Neural cell (in vitro differentiated cells): ENCODE data around the gene STAT4. TPM values are rescaled to one million over a fixed set of nuclear protein-coding genes. Genes with fewer than 3 reads are reported as not detected.

Experiments
- H2AFZ ChIP-seq: fragments of 200-600, 300-800 bp; sonication (generic), shearing (Covaris generic); 2 replicates; pipeline ENCODE4 v1.6.0; 2014; ENCODE audit warnings: low read depth, mild to moderate bottlenecking, antibody characterized with exemption, low read length, moderate library complexity
- H3F3A ChIP-seq: fragments of 200-600 bp; shearing (Covaris generic); 2 replicates; pipeline ENCODE4 v1.6.1; 2016; ENCODE audit warnings: mild to moderate bottlenecking, moderate library complexity, mixed read lengths, antibody characterized with exemption, low read length; ENCODE audit not compliant: insufficient read depth, poor library complexity, severe bottlenecking
- H3K27ac ChIP-seq: fragments of 200-600, 300-800 bp; sonication (generic), shearing (Covaris generic); 2 replicates; pipeline ENCODE4 v1.5.1; 2014; ENCODE audit warnings: mild to moderate bottlenecking, low read length, moderate library complexity
- H3K27me3 ChIP-seq: fragments of 300-800, 200-600 bp; sonication (generic), shearing (Covaris generic); 2 replicates; pipeline ENCODE4 v1.6.0; 2014; ENCODE audit warnings: mild to moderate bottlenecking, low read depth, low read length, moderate library complexity; ENCODE audit not compliant: insufficient read depth
- H3K36me3 ChIP-seq: fragments of 300-800, 200-600 bp; sonication (generic), shearing (Covaris generic); 2 replicates; pipeline ENCODE4 v1.5.1; 2014; ENCODE audit warnings: mild to moderate bottlenecking, antibody characterized with exemption, low read length, moderate library complexity; ENCODE audit not compliant: insufficient read depth
- H3K4me2 ChIP-seq: fragments of 300-800, 200-600 bp; sonication (generic), shearing (Covaris generic); 2 replicates; pipeline ENCODE4 v1.6.0; 2014; ENCODE audit warnings: mild to moderate bottlenecking, low read length
- H3K4me3 ChIP-seq: fragments of 300-800, 200-600 bp; sonication (generic), shearing (Covaris generic); 2 replicates; pipeline ENCODE4 v1.5.1; 2014; ENCODE audit warnings: mild to moderate bottlenecking, low read length, moderate library complexity
- H3K79me2 ChIP-seq: fragments of 200-600 bp; shearing (Covaris generic); replicated peaks from 2 replicates; pipeline ENCODE4 v1.6.0; 2014; ENCODE audit warnings: mild to moderate bottlenecking, low read length, moderate library complexity; ENCODE audit not compliant: insufficient read depth
- H3K9ac ChIP-seq: fragments of 300-800, 200-600 bp; sonication (generic), shearing (Covaris generic); 2 replicates; pipeline ENCODE4 v1.6.1; 2016; ENCODE audit warnings: mild to moderate bottlenecking, low read length, mixed read lengths
- H3K9me2 ChIP-seq: fragments of 200-600 bp; shearing (Covaris generic); 2 replicates; pipeline ENCODE4 v1.6.1; 2016; ENCODE audit warnings: mild to moderate bottlenecking, low read length, mixed read lengths; ENCODE audit not compliant: insufficient read depth
- H3K9me3 ChIP-seq: fragments of 200-600, 300-800 bp; sonication (generic), shearing (Covaris generic); 2 replicates; pipeline ENCODE4 v1.6.1; 2016; ENCODE audit warnings: mild to moderate bottlenecking, mixed run types, low read length, moderate library complexity, mixed read lengths
- H4K20me1 ChIP-seq: fragments of 200-600 bp; shearing (Covaris generic); 2 replicates; pipeline ENCODE4 v1.6.1; 2016; ENCODE audit warnings: mild to moderate bottlenecking, mixed run types; ENCODE audit not compliant: insufficient read depth
- CTCF ChIP-seq: fragments of 450-650 bp; IDR thresholded peaks from 2 replicates; pipeline ENCODE4 v1.5.1; 2014; ENCODE audit warnings: antibody characterized with exemption, mild to moderate bottlenecking, moderate library complexity; ENCODE audit not compliant: poor library complexity, severe bottlenecking
- EP300 ChIP-seq: fragments of 450-650 bp; conservative IDR thresholded peaks from 2 replicates; pipeline ENCODE4 v1.6.1; 2014; ENCODE audit warnings: antibody characterized with exemption, mild to moderate bottlenecking, moderate library complexity; ENCODE audit not compliant: poor library complexity, severe bottlenecking
- EZH2 ChIP-seq: fragments of 200-600, 300-800 bp; shearing (Covaris generic), sonication (generic); IDR thresholded peaks from 2 replicates; pipeline ENCODE4 v1.6.1; 2014; ENCODE audit warnings: antibody characterized with exemption, low read length, borderline replicate concordance, mild to moderate bottlenecking; ENCODE audit not compliant: insufficient read depth, poor library complexity, severe bottlenecking
- MXI1 ChIP-seq: fragments of 450-650 bp; conservative IDR thresholded peaks from 2 replicates; pipeline ENCODE4 v1.6.1; 2014; ENCODE audit warnings: antibody characterized with exemption, mild to moderate bottlenecking; ENCODE audit not compliant: poor library complexity, severe bottlenecking
- POLR2AphosphoS5 ChIP-seq: IDR thresholded peaks from 2 replicates; pipeline ENCODE4 v1.6.1; 2012
- RAD21 ChIP-seq: fragments of 450-650 bp; conservative IDR thresholded peaks from 2 replicates; pipeline ENCODE4 v1.6.1; 2014; ENCODE audit warnings: antibody characterized with exemption, mild to moderate bottlenecking, moderate library complexity
- REST ChIP-seq: IDR thresholded peaks from 2 replicates; pipeline ENCODE4 v1.6.1; 2012; ENCODE audit warnings: borderline replicate concordance
- SMC3 ChIP-seq: fragments of 450-650 bp; conservative IDR thresholded peaks from 2 replicates; pipeline ENCODE4 v1.6.1; 2014; ENCODE audit warnings: antibody characterized with exemption, mild to moderate bottlenecking, moderate library complexity; ENCODE audit not compliant: poor library complexity
- TAF1 ChIP-seq: IDR thresholded peaks from 2 replicates; pipeline ENCODE4 v1.6.1; 2012; ENCODE audit warnings: low read depth
- polyA plus RNA-seq: library from polyadenylated mRNA; depleted of rRNA; stranded (reverse); fragments of >200 nt; gene quantifications from 2 replicates; pipeline ENCODE4 v1.2.3, GENCODE V29; 2014

Gene STAT4
- polyA plus RNA-seq, 1 donor from 2014 or later = 3.7 TPM

- H3K9me3 ChIP-seq = no peaks in the 10 kb centered on the region
- H3K27me3 ChIP-seq = no peaks in the 10 kb centered on the region
- no peak overlapping the region for H3K4me3 ChIP-seq
- H3K9me2 ChIP-seq = no peaks in the 10 kb centered on the region
- no peaks in the 10 kb centered on the region for H3K79me2 ChIP-seq
- H3K9ac ChIP-seq = no peak overlapping the region
- H4K20me1 ChIP-seq = no peaks in the 10 kb centered on the region
- TF ChIP-seq POLR2AphosphoS5 (no peak), SMC3 (no peak), REST (no peak), TAF1 (no peak)
- no peak overlapping the region for H2AFZ ChIP-seq
- no peak overlapping the region for H3K4me2 ChIP-seq
- no peak overlapping the region for H3K27ac ChIP-seq
- no peaks in the 10 kb centered on the region for H3K36me3 ChIP-seq
- H3F3A ChIP-seq = no peaks in the 10 kb centered on the region
These were observed 37.0 kb downstream of the STAT4 start for GRCh38 chr2:191113761-191114160.

- TF ChIP-seq RAD21 = no peak
- no peak for TF ChIP-seq CTCF
- TF ChIP-seq EP300 = no peak
- TF ChIP-seq EZH2 = no peak
- TF ChIP-seq POLR2AphosphoS5 = no peak
- H3K9me3 ChIP-seq = no peaks in the 10 kb centered on the region
- no peaks in the 10 kb centered on the region for H4K20me1 ChIP-seq
- H3F3A ChIP-seq = no peaks in the 10 kb centered on the region
- no peak overlapping the region for H3K4me3 ChIP-seq
- no peak overlapping the region for H3K4me2 ChIP-seq
- no peak overlapping the region for H3K9ac ChIP-seq
- H3K79me2 ChIP-seq = no peaks in the 10 kb centered on the region
- no peaks in the 10 kb centered on the region for H3K27me3 ChIP-seq
- H3K9me2 ChIP-seq = no peaks in the 10 kb centered on the region
- H3K27ac ChIP-seq = no peak overlapping the region
- no peaks in the 10 kb centered on the region for H3K36me3 ChIP-seq
- no peak overlapping the region for H2AFZ ChIP-seq
These were observed 38.3 kb downstream of the STAT4 start for GRCh38 chr2:191112448-191112901.

- H3K79me2 ChIP-seq = no peaks in the 10 kb centered on the region
- H3K27ac ChIP-seq = no peak overlapping the region
- TF ChIP-seq CTCF = no peak
- no peak for TF ChIP-seq EZH2
- TF ChIP-seq TAF1 = no peak
- no peak for TF ChIP-seq POLR2AphosphoS5
- TF ChIP-seq REST = no peak
- TF ChIP-seq EP300 = no peak
- TF ChIP-seq SMC3 = no peak
- no peak for TF ChIP-seq MXI1
- TF ChIP-seq RAD21 = no peak
- no peaks in the 10 kb centered on the region for H3F3A ChIP-seq
- no peaks in the 10 kb centered on the region for H3K9me2 ChIP-seq
- H2AFZ ChIP-seq = no peak overlapping the region
- H3K27me3 ChIP-seq = no peaks in the 10 kb centered on the region
- no peaks in the 10 kb centered on the region for H4K20me1 ChIP-seq
- H3K36me3 ChIP-seq = no peaks in the 10 kb centered on the region
- H3K9me3 ChIP-seq = no peaks in the 10 kb centered on the region
- H3K9ac ChIP-seq = no peak overlapping the region
- no peak overlapping the region for H3K4me3 ChIP-seq
- no peak overlapping the region for H3K4me2 ChIP-seq
These were observed 40.9 kb downstream of the STAT4 start for GRCh38 chr2:191109888-191110287.
